NB4 (cell line): ENCODE data around the gene NRARP.

Source experiments
- DNase-seq: peaks from one replicate; pipeline ENCODE4 v3.0.0; 2010; ENCODE audit warnings: low read depth
- H3K4me3 ChIP-seq: one replicate; pipeline ENCODE4 v1.5.1; 2011; ENCODE audit warnings: mild to moderate bottlenecking, low read depth, low read length, moderate library complexity
- CTCF ChIP-seq: IDR thresholded peaks from one replicate; pipeline ENCODE4 v1.5.1; 2012; ENCODE audit warnings: low read depth, low read length
- MAX ChIP-seq: IDR thresholded peaks from 2 replicates; pipeline ENCODE4 v1.6.1; 2011; ENCODE audit warnings: low read depth, low read length
- MYC ChIP-seq: IDR thresholded peaks from 2 replicates; pipeline ENCODE4 v1.6.1; 2011; ENCODE audit warnings: low read depth, low read length
- POLR2A ChIP-seq: IDR thresholded peaks from 2 replicates; pipeline ENCODE4 v1.6.1; 2011; ENCODE audit warnings: mild to moderate bottlenecking; ENCODE audit not compliant: insufficient read length; ENCODE audit errors: extremely low read depth

NRARP gene

GRCh38 chr9:137278061-137278701, 23.9 kb downstream of the NRARP start:
- peak; percentile 77 for DNase-seq
- no peak for TF ChIP-seq POLR2A
- TF ChIP-seq MYC = no peak
- no peak for TF ChIP-seq CTCF
- TF ChIP-seq MAX = no peak
- peak overlapping the region; percentile 63 for H3K4me3 ChIP-seq

DNA sequence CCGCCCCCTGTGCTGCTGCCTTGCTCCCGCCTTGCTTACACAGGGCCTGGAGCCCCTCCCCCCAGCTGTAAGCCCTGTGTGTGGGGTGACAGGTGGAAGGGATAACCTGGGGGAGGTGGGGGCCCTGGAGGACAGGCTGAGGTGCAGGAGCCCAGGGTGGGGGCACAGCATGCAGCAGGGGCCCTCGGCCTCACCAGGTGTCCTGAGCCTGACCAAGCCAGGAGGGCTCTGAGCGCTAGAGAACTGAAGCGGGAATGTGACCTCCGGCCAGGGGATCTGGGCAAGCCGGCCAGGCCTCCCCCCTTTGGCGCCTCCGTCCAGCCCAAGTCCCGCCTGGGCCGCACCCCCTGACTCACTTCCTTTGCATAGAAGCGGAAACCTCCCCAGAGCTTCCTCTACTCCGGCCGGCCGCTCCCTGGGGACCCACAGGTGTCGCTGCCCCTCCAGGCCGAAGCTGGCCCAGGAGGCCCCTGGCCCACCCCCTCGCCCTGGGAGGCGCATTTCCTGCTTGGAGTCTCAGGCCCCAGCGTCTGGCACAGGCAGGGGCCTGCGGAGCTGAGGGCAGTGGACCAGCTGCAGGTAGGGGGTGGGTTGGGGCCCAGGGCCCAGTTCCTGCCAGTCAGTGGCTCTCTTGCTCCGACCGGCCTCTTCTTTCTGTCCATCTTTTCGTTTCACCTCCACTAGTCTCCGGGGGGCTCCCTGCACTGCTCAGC, 24.6 kb downstream of the NRARP start, which contains the start of gene TOR4A:
TSS of gene TOR4A (plus strand) at position 398 of the 713 bp plus-strand sequence. CDS start 964 bp downstream, outside the sequence.
- peak; percentile 95 for DNase-seq
- peak within 1 kb of the TSS; percentile 63 for H3K4me3 ChIP-seq
- TF ChIP-seq POLR2A (peak; percentile 38), MYC (peak; percentile 12; the same call in 1 of the 2 replicates), MAX (no peak), CTCF (no peak)

DNA sequence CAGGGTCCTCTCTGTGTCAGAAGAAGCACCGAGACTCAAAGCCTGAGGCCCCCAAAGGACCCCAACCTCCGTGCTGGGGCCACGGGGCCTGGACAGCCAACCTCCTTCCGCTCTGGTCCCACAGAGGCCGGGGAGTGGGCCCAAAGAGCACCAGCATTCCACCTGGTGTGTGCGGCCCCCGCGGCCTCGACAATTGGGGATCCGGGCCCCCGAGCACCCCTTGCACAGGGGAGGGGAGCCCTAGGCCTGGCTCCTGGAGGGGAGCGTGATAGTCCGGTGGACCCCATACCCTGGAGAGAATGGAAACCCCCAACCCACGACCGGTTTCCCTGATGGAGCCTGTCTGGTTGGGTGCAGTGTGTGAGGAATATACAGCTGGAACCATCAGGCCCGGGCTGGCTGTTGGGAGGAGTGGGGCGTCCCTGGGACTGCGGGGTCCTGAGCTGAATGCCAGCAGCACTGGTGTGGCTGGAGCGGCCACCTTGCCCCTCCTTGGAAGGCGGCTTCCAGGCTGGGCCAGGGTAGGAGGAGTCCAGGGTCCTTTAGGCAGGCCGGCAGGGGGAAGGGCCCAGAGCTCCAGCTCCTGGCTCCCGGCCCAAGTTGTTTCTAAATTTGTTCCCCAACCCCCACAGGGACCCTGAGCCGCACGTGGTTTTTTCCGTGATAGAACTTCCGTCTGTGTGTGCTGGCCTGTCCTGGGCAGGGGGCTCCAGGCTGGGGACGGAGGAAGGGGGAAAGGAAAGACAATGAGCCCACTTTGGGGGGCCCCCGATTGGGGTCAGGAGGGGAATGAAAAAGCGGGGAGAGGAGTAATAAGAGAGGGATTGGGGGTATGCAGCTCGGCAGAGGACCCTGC, 25.4 kb downstream of the NRARP start:
- peak; percentile 91 for DNase-seq
- TF ChIP-seq CTCF (no peak), MYC (peak; percentile 98), MAX (peak; percentile 97), POLR2A (no peak)
- peak overlapping the region; percentile 63 for H3K4me3 ChIP-seq

DNA sequence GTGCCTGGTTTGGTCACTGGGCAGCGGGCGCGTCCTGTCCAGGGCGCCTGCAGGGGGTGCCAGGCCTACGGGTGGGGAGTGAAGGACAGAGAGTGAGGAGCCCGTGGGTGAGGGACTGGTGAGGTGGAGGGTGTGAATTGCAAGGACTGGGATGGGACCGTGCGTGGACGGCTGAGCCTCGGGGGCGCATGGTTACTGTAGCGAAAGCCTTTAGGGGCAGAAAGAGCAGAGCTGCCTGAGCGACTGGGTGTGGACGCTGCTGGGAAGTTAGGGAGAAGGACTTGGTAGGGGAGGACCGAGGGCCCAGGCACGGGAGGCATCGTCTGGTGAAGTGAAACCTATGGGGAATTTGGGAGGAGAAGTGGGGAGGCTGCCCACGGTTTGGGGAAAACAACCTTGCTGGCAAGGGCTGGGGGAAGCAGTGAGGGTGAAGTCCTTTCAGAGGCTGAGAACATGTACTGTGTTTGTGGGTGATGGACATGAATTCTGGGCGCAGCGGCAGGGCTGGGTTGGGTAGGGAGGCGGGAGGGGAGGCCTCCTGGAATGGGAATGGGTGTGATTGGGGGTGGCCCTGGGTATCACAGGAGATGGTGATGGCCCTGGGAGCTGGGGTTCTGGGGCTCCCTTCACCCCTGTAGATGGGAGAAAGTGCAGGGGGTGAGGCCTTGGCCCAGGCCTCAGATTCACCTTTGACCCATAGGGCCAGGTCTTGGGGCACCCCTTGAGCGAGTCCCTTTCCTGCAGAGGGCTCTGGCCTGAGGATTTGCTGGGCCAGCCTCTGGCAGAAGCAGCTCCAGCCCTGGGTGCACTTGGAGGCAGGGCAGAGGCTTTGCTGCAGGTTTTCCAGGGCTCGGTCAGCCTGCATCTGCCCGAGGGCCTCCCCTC, 26.2 kb downstream of the NRARP start:
- TF ChIP-seq CTCF (no peak), POLR2A (no peak), MYC (no peak), MAX (no peak)
- no peak for DNase-seq
- no peak overlapping the region for H3K4me3 ChIP-seq

- DNase-seq = no peak
- no peak overlapping the region for H3K4me3 ChIP-seq
- no peak for TF ChIP-seq CTCF
- TF ChIP-seq POLR2A = no peak
- no peak for TF ChIP-seq MYC
- no peak for TF ChIP-seq MAX
Observed at GRCh38 chr9:137275203-137275587, 26.9 kb downstream of the NRARP start.
